Right ventricle myocardium inferior (tissue), 1 donor: ENCODE measurements around the gene SMNDC1. TPM values are rescaled to one million over a fixed set of nuclear protein-coding genes. Genes with fewer than 3 reads are reported as not detected.

Source experiments
- ATAC-seq: fragments of 200-7000 bp; cut with Tn5 transposase; one replicate; pipeline ENCODE4 v1.9.1; 2020; ENCODE audit warnings: mild to moderate bottlenecking, moderate library complexity
- DNase-seq: peaks from one replicate; pipeline ENCODE4 v3.0.0; 2021; ENCODE audit errors: missing footprints
- intact Hi-C: fragments of 100-400 bp; cut with DNase I; formaldehyde crosslinking; loops from one replicate; pipeline ENCODE4 v1.11.0; 2022
- long read RNA-seq: library from polyadenylated mRNA; unstranded; transcript quantifications from one replicate; pipeline ENCODE4 v2.0.0, GENCODE V29; 2021
- total RNA-seq: library from RNA; stranded (reverse); fragmentation: NEBNext Ultra II Directional; extraction: Animal tissue kit (Norgen Biotek cat#: 25700); gene quantifications from one replicate; pipeline ENCODE4 v1.2.1, GENCODE V29; 2021
- donor health status: DM: no; HTN: yes; CAD: no; lungs with severe emphysema.

Gene SMNDC1
- total RNA-seq = 27.6 TPM
- long read RNA-seq, full-length matches to known transcripts = 6 of 6 reads
- long read RNA-seq, partial matches to known transcripts = 0 of 6 reads
- long read RNA-seq, other reads (novel, unspliced or antisense) = 0 of 6 reads

DNA sequence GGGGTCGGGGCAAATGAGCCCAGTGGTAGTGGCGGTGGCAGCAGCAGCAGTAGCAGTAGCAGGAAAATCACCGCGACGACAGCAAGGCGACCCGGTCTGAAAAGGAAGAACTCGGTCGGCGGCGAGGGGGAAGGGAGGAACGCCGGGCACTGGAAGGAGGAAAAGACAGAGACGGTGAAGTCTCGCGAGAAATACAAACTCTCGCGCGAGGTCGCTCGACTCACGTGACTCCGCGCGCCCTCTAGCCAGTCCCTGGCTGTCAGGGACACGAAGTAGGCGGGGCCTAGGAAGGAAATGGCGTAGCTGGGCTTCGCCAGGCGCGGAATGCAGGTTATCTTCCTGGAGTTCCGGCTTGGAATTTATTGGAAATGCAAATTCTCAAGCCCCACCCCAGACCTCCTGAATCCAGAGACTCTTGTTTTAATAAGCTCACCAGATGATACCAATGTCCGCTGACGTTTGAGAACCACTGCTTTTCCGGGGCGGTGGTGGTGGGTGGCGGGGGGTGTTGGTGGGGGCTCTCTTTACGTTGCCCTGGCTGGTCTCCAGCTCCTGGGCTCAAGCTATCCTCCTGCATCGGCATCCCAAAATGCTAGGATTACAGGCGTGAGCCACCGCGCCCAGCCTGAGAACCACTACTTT lies at the start of gene SMNDC1:
SMNDC1 (minus strand) TSS at position 141 of the 642 bp plus-strand sequence. CDS start 1,333 bp downstream, outside the sequence.
- ATAC-seq (peak; percentile 96), DNase-seq (peak; percentile 98)
- intact Hi-C loops = loop anchor here (10.0 kb wide), 1 partner anchor 610 kb away; the partner anchor contains the start of genes BBIP1 and SHOC2

DNA sequence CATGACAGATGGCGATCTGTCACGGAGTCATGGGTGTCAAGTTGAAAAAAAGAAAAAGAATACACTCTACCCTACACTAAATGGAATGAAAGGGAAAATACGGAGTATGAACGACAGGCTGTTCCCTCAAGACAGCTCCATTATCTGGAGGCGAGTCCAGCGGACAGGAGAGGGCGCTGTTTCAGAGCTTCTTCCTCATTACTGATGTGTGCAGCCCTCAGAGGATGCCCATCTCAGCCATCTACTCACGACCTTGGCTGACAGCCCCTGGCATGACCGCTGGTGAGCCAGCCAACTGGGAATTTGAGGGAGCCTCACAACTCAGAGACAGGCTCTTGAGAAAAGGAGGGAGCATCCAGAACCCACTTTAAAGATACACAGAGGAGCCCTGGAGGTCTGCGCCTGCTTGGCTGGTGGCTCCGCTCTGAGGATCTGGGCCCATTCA lies 49.6 kb upstream of the SMNDC1 start:
- ATAC-seq (peak; percentile 82), DNase-seq (no peak)
- intact Hi-C loops = loop anchor here (2.0 to 5.0 kb wide), 3 partner anchors 42 to 183 kb away; no protein-coding TSS in a partner anchor

DNA sequence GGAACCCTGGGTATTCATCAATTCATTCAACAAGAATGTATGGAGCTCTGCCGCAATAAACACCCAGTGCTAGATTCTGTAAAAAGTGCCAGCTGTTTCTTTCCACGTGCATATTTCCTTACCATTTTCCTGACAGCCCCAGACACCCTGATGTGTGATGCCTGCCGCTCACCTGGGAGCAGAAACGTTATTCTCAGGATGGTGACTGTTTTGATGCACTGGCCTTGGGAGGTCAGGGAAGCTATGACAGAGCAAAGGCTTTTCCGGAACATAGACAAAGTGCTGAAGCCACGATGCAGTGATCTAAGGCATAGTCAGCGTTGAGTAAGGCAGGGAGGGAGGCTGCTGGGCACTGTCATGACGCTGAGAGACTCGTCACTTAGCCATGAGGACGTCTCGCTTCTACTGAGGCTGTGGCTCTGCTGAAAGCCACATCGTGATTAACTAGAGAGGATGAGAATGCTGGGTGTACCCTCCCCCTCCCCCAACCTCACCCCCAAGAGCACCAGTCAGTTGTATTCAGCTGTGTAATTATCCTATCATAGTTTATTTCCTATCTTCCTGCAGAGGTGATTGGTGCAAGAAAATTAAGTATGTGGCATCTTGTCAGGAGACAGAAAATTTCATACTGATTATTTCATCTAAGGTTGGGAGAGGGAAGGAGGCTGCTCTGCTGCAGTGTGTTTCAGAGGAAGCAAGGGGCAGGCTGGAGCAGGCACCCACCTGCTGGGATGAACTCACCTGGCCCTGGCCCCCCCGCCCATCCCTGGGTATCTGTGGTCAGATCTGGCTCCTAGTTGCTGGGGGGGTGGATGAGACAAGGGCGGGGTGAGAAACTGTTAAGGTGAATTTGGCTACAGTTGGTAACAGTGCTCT lies 48.8 kb upstream of the SMNDC1 start:
- ATAC-seq (no peak), DNase-seq (no peak)
- intact Hi-C loops = loop anchor here (2.0 to 5.0 kb wide), 3 partner anchors 41 to 184 kb away; no protein-coding TSS in a partner anchor

DNA sequence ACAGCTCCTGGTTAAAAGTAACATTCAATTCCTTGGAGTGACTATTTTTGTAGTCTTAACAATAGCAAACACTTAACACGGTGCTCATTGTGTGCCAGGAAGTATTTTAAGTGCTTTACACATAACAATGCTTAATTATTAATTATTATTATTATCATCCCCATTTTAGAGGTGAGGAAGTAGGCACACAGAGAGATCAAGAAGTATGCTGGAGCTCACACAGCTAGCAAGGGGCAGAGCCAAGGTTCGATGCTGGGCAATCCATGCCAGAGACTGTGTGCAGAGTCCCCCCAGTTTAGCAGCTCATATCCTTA lies 48.2 kb upstream of the SMNDC1 start:
- DNase-seq (no peak), ATAC-seq (no peak)
- intact Hi-C loops = loop anchor here (5.0 kb wide), 2 partner anchors 41 to 184 kb away; no protein-coding TSS in a partner anchor

DNA sequence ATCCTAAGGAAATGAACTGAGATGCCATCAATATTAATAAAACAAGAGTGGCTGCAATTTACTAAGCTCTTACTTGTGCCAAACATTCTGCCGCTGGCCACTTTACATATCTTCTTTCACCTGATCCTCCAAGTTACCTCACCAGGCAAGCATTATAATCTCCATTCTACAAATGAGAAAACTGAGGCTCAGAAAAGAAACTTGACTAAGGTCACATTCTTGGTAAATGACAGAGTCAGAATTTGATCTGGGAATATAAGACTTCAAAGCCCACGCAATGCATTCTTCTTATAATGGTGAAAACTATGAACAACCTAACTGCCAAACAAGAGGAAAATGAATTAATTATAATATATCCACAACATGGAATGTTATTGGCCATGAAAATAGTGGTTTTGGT lies 46.1 kb upstream of the SMNDC1 start:
- ATAC-seq (no peak), DNase-seq (no peak)
- intact Hi-C loops = loop anchor here (5.0 kb wide), 2 partner anchors 39 to 186 kb away; no protein-coding TSS in a partner anchor

DNA sequence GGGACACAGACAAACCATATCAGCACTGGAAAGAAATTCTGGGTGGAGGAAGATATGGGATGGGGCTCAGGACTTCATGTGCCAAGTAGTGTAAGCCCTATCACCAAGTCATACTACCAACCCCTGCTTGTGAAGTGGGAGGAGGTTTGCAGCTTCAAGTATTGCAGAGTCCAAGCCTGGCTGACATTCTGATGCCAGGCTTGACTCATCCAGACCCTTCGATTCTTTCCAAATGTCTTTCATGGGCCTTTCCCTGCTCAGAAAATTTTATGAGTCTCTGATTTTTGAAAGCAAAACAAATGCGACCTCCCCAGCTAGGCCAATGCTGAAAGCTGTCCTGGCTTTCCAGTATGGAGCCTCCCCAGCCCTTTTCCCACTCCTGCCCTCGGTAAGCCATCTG lies 45.1 kb upstream of the SMNDC1 start:
- DNase-seq = no peak
- intact Hi-C loops = loop anchor here (5.0 kb wide), 2 partner anchors 38 to 187 kb away; no protein-coding TSS in a partner anchor
- ATAC-seq = no peak

DNA sequence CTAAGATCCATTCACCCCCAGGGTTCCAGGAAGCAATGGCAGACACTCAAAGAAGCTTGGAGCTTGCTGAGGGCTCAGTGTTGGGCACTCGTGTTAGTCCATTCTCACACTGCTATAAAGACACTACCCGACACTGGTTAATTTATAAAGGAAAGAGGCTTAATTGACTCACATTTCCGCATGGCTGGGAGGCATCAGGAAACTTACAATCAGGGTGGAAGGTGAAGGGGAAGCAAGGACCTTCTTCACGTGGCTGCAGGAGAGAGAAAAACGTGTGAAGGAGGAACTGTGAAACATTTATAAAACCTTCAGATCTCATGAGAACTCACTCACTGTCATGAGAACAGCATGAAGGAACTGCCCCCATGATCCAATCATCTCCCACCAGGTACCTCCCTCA lies 44.7 kb upstream of the SMNDC1 start:
- no peak for ATAC-seq
- intact Hi-C loops = no loop called here
- no peak for DNase-seq

DNA sequence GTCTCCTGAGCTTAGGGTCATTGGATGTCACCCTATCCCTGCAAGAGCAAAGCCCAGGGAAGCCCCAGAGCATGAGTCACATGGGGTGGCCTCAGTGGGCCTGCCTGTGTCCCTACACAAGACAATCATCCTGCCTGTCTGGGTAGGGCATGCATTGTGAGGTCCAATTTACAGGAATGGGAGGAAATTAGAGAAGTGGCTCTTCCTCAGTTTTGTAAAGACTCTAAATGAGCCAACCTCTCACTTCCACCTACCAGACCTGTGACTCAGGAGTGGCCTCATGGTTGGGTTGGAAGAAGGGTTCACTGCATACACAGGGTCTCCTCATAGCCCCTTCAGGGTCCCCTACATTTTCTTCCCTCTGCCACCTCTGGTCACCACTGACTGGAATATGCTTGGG lies 43.6 kb upstream of the SMNDC1 start:
- intact Hi-C loops = no loop called here
- ATAC-seq (no peak), DNase-seq (no peak)

DNA sequence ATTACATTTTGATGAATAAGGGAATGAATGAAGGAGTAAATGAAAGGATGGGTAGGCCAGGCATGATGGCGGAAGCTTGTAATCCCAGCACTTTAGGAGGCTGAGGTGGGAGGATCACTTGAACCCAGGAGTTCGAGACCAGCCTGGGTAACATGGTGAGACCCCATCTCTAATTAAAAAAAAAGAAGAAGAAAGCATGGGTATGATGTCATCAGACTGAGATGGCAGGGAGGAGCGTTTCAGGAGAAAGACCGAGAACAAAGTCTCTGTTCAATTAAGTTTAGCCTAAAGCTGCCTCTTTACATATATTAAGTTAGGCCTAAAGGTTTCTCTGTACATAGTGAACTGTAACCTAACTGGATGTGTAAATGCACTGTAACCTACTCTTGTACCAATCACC lies 42.2 kb upstream of the SMNDC1 start:
- ATAC-seq (no peak), DNase-seq (no peak)
- intact Hi-C loops = no loop called here

DNA sequence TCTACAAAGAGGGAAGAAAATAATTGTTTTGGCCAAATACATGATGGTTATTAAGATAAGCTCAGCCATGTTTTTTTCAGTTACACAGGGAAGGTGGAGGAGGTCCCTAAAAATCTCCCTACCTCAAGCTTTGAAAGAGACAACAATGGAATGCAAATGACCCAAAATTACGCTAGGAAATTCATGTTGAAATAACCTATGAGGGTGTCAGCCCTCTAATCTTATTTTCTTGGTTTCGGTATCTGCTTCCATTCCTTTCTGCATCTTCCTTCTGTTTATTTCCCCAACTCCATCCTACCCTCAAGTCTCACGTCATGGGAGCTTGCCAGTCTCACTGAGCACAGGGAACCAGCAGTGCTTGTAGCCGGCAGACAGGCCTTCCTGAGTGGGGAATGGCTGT lies 40.6 kb upstream of the SMNDC1 start:
- no peak for ATAC-seq
- no peak for DNase-seq
- intact Hi-C loops = no loop called here

DNA sequence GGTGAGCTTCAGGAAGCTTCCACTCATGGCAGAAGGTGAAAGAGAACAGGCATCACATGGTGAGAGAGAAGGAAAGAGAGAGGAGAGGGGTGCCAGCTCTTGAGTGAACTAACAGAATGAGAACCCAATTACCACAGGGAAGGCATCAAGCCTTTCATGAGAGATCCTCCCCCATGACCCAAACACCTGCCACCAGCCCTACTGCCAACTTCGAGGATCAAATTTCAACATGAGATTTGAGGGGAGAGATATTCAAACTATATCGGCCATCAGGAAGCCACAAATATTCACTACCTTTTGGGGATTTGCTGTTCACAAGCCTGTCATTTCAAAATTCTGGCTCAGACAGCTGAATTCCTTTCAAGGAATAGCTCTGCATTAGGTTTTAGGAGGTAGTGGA lies 39.9 kb upstream of the SMNDC1 start:
- intact Hi-C loops = no loop called here
- ATAC-seq (no peak), DNase-seq (no peak)

DNA sequence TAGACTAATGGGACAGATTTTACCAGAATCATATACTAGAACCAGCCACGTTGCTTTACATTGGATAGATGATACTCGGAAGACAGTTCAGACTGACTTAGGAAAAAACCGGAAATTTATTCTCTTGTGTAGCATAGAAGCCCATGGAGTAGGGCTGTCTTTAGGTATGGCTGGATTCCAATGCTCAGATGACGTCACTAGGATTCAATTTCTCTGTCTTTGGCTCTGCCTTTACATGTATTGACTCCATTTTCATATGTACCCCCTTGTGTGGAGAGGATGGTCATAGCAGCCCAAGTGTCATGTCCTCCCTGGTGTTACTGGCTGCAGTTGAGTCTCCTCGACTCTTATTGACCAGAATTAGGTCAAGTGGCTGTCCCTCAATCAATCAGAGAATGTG lies 39.2 kb upstream of the SMNDC1 start:
- DNase-seq (no peak), ATAC-seq (no peak)
- intact Hi-C loops = no loop called here

DNA sequence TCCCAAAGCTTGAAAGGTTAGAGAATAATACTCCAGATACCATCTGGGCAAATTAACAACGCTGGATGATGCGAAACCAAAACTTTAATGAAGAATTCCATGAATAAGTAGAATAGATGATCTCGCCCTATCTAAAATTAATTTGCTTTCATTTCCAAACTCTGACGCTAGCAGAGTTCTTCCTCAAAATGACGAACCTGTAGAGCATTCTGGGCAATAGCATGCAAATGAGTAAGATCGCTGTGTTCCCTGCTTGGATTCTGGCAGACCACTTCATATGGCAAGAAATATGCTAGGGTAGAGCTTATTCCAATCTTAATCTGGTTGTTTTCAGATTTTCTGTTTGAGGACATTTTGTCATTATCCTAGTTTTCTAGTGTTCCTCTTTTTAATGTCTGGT lies 36.1 kb upstream of the SMNDC1 start:
- DNase-seq (no peak), ATAC-seq (no peak)
- intact Hi-C loops = no loop called here

DNA sequence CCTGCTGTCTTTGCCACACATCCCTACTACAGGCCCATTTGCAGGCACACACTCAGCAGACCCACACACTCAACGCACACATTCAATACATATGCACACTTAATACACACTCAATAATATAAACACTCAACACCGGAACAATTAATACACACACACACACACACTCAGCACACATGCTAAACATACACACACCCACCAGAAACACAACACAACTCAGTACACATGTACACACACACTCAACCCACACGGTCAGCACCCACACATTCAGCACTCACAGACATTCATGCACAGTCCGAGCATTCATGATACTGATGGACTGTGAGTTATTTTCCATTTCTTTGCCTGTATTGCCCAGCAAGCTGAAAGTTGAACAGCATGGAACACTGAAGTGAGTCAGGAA lies 35.4 kb upstream of the SMNDC1 start:
- ATAC-seq (no peak), DNase-seq (no peak)
- intact Hi-C loops = no loop called here

DNA sequence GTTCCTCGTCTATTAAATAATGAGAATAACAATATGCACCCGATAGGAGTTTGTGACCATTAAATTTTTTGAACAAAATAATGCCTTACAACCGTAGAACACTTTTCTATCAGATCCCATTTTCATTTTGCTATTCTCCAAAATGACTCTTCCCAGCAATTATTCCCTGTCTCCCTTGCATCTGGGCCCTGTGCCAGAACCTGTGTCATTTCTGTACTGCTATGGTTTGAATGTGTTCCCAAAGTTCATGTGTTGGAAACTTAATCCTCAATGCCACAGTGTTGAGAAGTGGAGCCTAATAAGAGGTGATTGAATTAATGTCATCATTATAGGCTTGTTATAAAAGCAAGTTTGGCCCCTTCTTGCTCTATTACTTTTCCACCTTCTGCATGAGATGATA lies 33.2 kb upstream of the SMNDC1 start:
- intact Hi-C loops = no loop called here
- DNase-seq (no peak), ATAC-seq (no peak)

DNA sequence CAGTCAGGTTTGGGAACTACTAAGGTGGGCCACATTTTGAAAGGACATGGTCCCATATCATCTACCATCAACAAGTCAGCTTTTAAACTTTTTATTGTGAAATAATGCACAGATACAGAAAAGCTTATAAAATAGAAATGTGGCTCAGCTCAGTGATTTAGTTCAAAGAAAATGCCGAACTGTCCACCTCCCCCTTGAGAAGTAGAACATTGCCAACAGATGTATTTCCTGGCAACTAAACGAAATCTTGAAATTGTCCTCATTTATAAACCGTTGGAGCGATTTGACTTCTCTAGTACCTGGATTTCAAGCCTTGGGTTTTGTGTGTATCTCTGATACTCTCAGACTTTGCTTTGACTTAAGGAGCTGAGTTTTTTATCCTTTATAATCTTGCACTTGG lies 32.7 kb upstream of the SMNDC1 start:
- DNase-seq (no peak), ATAC-seq (no peak)
- intact Hi-C loops = no loop called here

DNA sequence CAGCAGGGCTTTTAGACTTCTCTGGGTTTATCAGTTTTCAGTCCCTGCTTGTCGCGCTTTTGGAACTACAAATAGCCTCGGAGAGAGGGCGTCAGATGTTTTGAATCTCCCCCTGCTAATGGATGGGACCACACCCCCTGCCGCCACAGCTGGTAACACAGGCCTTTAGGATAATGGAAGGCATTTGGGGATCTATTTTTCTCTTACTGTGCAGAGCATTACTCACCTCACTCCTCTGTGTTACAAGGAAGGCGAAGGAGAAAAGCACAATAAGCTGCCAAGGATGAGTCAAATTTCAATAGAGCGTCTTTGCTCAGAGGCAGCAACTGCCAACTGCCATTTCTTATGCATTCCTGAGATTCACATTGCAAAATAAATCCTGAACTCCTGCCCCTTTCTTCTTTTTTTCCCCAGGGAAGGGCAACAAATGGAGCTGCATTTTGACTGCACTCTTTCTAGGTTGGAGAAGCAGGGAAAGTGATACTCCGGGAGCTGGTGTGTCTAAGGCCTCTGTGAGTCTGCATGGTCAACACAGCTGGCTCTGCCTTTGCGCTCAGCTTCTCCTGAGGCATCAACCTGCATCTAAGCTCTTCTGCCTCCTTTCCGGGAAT lies 31.5 kb upstream of the SMNDC1 start:
- intact Hi-C loops = no loop called here
- DNase-seq (no peak), ATAC-seq (no peak)

DNA sequence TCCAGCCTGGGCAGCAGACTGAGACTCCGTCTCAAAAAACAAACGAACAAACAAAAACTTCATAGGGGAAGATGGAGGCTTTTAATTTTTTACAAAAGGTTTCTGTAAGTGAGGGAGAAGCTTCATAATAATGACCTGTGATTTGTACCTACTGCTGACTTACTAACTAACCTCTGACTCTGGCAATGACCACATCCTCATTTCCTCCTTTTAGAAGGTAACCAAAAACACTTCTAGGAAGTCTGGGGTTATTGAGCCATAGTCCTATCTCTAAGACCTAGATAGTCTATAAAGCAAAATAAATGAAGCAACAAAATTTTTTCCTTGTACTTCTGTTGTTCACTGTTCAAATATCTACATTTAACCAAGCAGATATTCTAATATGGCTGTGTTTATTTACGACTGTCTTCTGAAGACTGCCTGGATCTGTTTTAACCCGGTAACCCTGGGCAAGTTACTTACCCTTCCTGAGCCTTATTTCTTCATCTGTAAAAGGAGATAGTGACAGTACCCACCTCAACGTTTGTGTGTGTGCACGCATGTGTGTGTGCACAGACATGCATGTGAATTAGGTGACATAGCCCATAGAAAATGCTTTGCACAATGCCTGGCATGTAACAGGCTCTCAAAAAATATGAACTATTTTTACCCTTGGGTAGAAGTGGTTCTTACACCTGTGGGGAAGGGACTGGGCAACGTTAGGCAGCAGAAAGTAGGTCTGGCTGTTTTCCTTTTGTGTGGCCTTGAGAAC lies 30.8 kb upstream of the SMNDC1 start:
- intact Hi-C loops = no loop called here
- no peak for ATAC-seq
- no peak for DNase-seq
